K562 (cell line): Measurements from ENCODE around the gene RCC1. TPM values are rescaled to one million over a fixed set of nuclear protein-coding genes. Genes with fewer than 3 reads are reported as not detected.

Experiments
- CAMTA2 ChIP-seq: fragments of 250-450 bp; sonication (Bioruptor Pico); conservative IDR thresholded peaks from 2 replicates; pipeline ENCODE4 v1.5.1; 2022
- CBX3 ChIP-seq, 2 experiments: IDR thresholded peaks; 1 replicate in 1 of 2; 2 replicates in 1 of 2; pipeline ENCODE4 v1.6.1; 2012; ENCODE audit warnings: inconsistent platforms in 2 of 2, low read length in 2 of 2, borderline replicate concordance in 1 of 2, control low read depth in 1 of 2
- CBX8 ChIP-seq: fragments of 200-600 bp; sonication (generic); IDR thresholded peaks from 2 replicates; pipeline ENCODE4 v1.6.1; 2012; ENCODE audit warnings: borderline replicate concordance, mixed run types, low read depth, mild to moderate bottlenecking, moderate library complexity, mixed read lengths, low read length, control low read depth, inconsistent platforms; ENCODE audit not compliant: poor library complexity, severe bottlenecking; ENCODE audit errors: extremely low read depth
- CTCFL ChIP-seq: IDR thresholded peaks from 2 replicates; pipeline ENCODE4 v1.6.1; 2011; ENCODE audit warnings: borderline replicate concordance, low read depth, mild to moderate bottlenecking, moderate library complexity, low read length; ENCODE audit not compliant: insufficient read depth, poor library complexity, severe bottlenecking
- E2F1 ChIP-seq: sonication (generic); formaldehyde crosslinking; IDR thresholded peaks from 2 replicates; pipeline ENCODE4 v1.8.1; 2023; ENCODE audit warnings: mild to moderate bottlenecking, missing genetic modification reagents, moderate library complexity
- ELF2 ChIP-seq: fragments of 250-450 bp; sonication (Bioruptor Pico); IDR thresholded peaks from 2 replicates; pipeline ENCODE4 v1.5.0; 2021; ENCODE audit warnings: mild to moderate bottlenecking
- ELK3 ChIP-seq: fragments of 450-650 bp; formaldehyde crosslinking; IDR thresholded peaks from 2 replicates; pipeline ENCODE4 v1.4.0; 2020; ENCODE audit warnings: mild to moderate bottlenecking
- FOXJ3 ChIP-seq: sonication (generic); formaldehyde crosslinking; IDR thresholded peaks from 2 replicates; pipeline ENCODE4 v1.4.0; 2020; ENCODE audit warnings: mild to moderate bottlenecking, missing genetic modification reagents
- GTF2E2 ChIP-seq: fragments of 200-800 bp; sonication (Bioruptor generic); IDR thresholded peaks from 2 replicates; pipeline ENCODE4 v1.6.1; 2016; ENCODE audit warnings: missing genetic modification characterization, missing compliant biosample characterization
- HNRNPLL ChIP-seq: fragments of 200-400 bp; formaldehyde crosslinking; IDR thresholded peaks from 2 replicates; pipeline ENCODE4 v1.6.1; 2017; ENCODE audit warnings: low read length, low read depth, mild to moderate bottlenecking; ENCODE audit not compliant: poor library complexity, severe bottlenecking
- OTX1 ChIP-seq: fragments of 450-650 bp; formaldehyde crosslinking; IDR thresholded peaks from 2 replicates; pipeline ENCODE4 v1.4.0; 2022; ENCODE audit warnings: mild to moderate bottlenecking
- SIN3A ChIP-seq, 2 experiments: fragments of 150-350 bp in 1 of 2; IDR thresholded peaks; 2 replicates each; pipeline ENCODE4 v1.6.1; 2011 to 2016; ENCODE audit warnings: borderline replicate concordance in 2 of 2, low read depth in 2 of 2, low read length in 2 of 2, mild to moderate bottlenecking in 2 of 2, moderate library complexity in 2 of 2; ENCODE audit not compliant: control insufficient read depth in 1 of 2
- SRSF9 ChIP-seq: fragments of 200-400 bp; formaldehyde crosslinking; IDR thresholded peaks from 2 replicates; pipeline ENCODE4 v1.6.1; 2017; ENCODE audit warnings: low read depth, low read length, borderline replicate concordance
- ZBTB8A ChIP-seq: fragments of 450-650 bp; IDR thresholded peaks from 2 replicates; pipeline ENCODE4 v1.6.1; 2018; ENCODE audit warnings: mild to moderate bottlenecking, moderate library complexity; ENCODE audit not compliant: partially characterized antibody
- ZMIZ1 ChIP-seq, 2 experiments: fragments of 150-350 bp in 1 of 2; IDR thresholded peaks; 2 replicates each; pipeline ENCODE4 v1.6.1; 2012 to 2016; ENCODE audit warnings: low read depth in 2 of 2, low read length in 2 of 2, mild to moderate bottlenecking in 1 of 2, moderate library complexity in 1 of 2
- ZNF324 ChIP-seq: fragments of 250-450 bp; sonication (Bioruptor Pico); IDR thresholded peaks from 2 replicates; pipeline ENCODE4 v1.4.0; 2020; ENCODE audit warnings: mild to moderate bottlenecking
- ZNF445 ChIP-seq: fragments of 250-450 bp; sonication (Bioruptor Pico); IDR thresholded peaks from 2 replicates; pipeline ENCODE4 v1.4.0; 2020; ENCODE audit warnings: low read depth, mild to moderate bottlenecking, moderate library complexity
- ZNF551 ChIP-seq: fragments of 250-450 bp; sonication (Bioruptor Pico); IDR thresholded peaks from 2 replicates; pipeline ENCODE4 v1.5.0; 2021; ENCODE audit warnings: mild to moderate bottlenecking, moderate library complexity
- polyA plus RNA-seq, 8 experiments: library from polyadenylated mRNA; depleted of rRNA in 4 of 8; stranded (reverse) in 5 of 8; unstranded in 3 of 8; fragments of >200 nt; fragmentation: Nextera tagmentation in 2 of 8; fragmentation: Illumina TruSeq in 1 of 8; extraction: Ambion mirVana in 2 of 8; extraction: Trizol in 1 of 8; gene quantifications; 2 replicates each; pipeline versions ENCODE4 v1.2.1 to v1.2.3, GENCODE V29; 2011 to 2014; ENCODE audit warnings: inconsistent platforms in 1 of 8, missing spikeins in 1 of 8
- total RNA-seq, 7 experiments: library from RNA; depleted of rRNA in 6 of 7; stranded (reverse); fragments of >200 nt in 6 of 7; fragmentation: Illumina TruSeq in 2 of 7; extraction: Trizol in 2 of 7; gene quantifications; 2 replicates each; pipeline versions ENCODE4 v1.2.1 to v1.2.3, GENCODE V29; 2011 to 2021; ENCODE audit warnings: low replicate concordance in 1 of 7

RCC1 gene
- total and polyA plus RNA-seq, 9 of the 15 experiments (the other 6 are each of a cell fraction or from before 2014, with no cell fraction given) = 16.4 to 202 (median 107) TPM

GRCh38 chr1:28518000-28518744, 12.3 kb downstream of the RCC1 start (continued):
- TF ChIP-seq ZMIZ1 (IDR thresholded peaks at IDR 0.05; ENCODE audit: low read depth in 2 of 2, low read length in 2 of 2) (peak in 1 of 2 experiments; percentile 12; a peak in 1 of 4 replicates), CAMTA2 (CRISPR knock-in tag) (peak; percentile 83; the same call in 1 of the 2 replicates), CBX3 (IDR thresholded peaks at IDR 0.05; ENCODE audit: borderline replicate concordance in 1 of 2, low read length in 2 of 2) (no peak; a peak in 1 of 3 replicates), FOXJ3 (CRISPR knock-in tag) (no peak), CBX8 (no peak), ZNF324 (CRISPR knock-in tag) (no peak), SRSF9 (no peak), SIN3A (IDR thresholded peaks at IDR 0.05; ENCODE audit: borderline replicate concordance in 2 of 2, control insufficient read depth in 1 of 2, low read depth in 2 of 2, low read length in 2 of 2) (peak; percentile 29 to 67; a peak in 2 of 4 replicates), ZNF445 (CRISPR knock-in tag) (no peak), ZNF551 (CRISPR knock-in tag) (no peak), E2F1 (CRISPR knock-in tag) (peak; percentile 66; the same call in 1 of the 2 replicates), ZBTB8A (no peak), OTX1 (CRISPR knock-in tag) (no peak), ELK3 (CRISPR knock-in tag) (no peak), GTF2E2 (tag) (peak; percentile 76; the same call in 1 of the 2 replicates), CTCFL (peak; percentile 95), HNRNPLL (peak; percentile 58), ELF2 (CRISPR knock-in tag) (no peak; the same call in none of the 2 replicates)
